Neutrophil (primary cell): ENCODE data around the gene FAM78B.

Source experiments
- H3K27ac ChIP-seq: fragments of 200-600 bp; sonication (generic); 2 replicates; pipeline ENCODE4 v1.5.1; 2016; ENCODE audit warnings: mild to moderate bottlenecking, moderate library complexity
- H3K27me3 ChIP-seq: fragments of 200-600 bp; sonication (generic); 2 replicates; pipeline ENCODE4 v1.6.0; 2016; ENCODE audit warnings: mild to moderate bottlenecking
- H3K36me3 ChIP-seq: fragments of 200-600 bp; sonication (generic); 2 replicates; pipeline ENCODE4 v1.5.1; 2017
- H3K4me1 ChIP-seq, 2 experiments: fragments of 200-600 bp in 1 of 2; sonication (generic) in 1 of 2; 1 replicate in 1 of 2; 2 replicates in 1 of 2; pipeline versions ENCODE4 v1.5.1 to v1.6.1; 2013 to 2016; ENCODE audit warnings: low read depth in 1 of 2, low read length in 1 of 2, mild to moderate bottlenecking in 1 of 2, moderate library complexity in 1 of 2; ENCODE audit not compliant: control insufficient read depth in 1 of 2, insufficient read depth in 1 of 2
- H3K4me3 ChIP-seq, 2 experiments: fragments of 200-600 bp in 1 of 2; sonication (generic) in 1 of 2; 1 replicate in 1 of 2; 2 replicates in 1 of 2; pipeline ENCODE4 v1.5.1; 2013 to 2016; ENCODE audit warnings: low read depth in 1 of 2, low read length in 1 of 2, mild to moderate bottlenecking in 1 of 2, moderate library complexity in 1 of 2
- H3K9me3 ChIP-seq: fragments of 200-600 bp; sonication (generic); 2 replicates; pipeline ENCODE4 v1.5.1; 2016
- CTCF ChIP-seq: fragments of 200-600 bp; sonication (generic); IDR thresholded peaks from 2 replicates; pipeline ENCODE4 v1.5.1; 2016; ENCODE audit warnings: antibody characterized with exemption

Gene FAM78B

GRCh38 chr1:166164995-166165660 is 1.7 kb downstream of the FAM78B start:
- H3K36me3 ChIP-seq, result no peaks in the 10 kb centered on the region
- TF ChIP-seq CTCF, result no peak
- H3K9me3 ChIP-seq, result no peaks in the 10 kb centered on the region
- H3K27ac ChIP-seq, result no peak overlapping the region
- no peaks in the 10 kb centered on the region for H3K4me1 ChIP-seq
- H3K4me3 ChIP-seq, result no peak overlapping the region
- H3K27me3 ChIP-seq, result peaks cover 94% of the 10 kb centered on the region

GRCh38 chr1:166164646-166164994 is 2.2 kb downstream of the FAM78B start:
- Histone ChIP-seq H3K36me3 (no peaks in the 10 kb centered on the region), H3K4me1 (no peaks in the 10 kb centered on the region), H3K4me3 (no peak overlapping the region), H3K27ac (no peak overlapping the region), H3K27me3 (peaks cover 89% of the 10 kb centered on the region), H3K9me3 (no peaks in the 10 kb centered on the region)
- TF ChIP-seq CTCF, result no peak

GRCh38 chr1:166159656-166160055 is 7.1 kb downstream of the FAM78B start:
- no peaks in the 10 kb centered on the region for H3K9me3 ChIP-seq
- H3K27me3 ChIP-seq, result peaks cover 40% of the 10 kb centered on the region
- H3K4me3 ChIP-seq, result no peak overlapping the region
- no peaks in the 10 kb centered on the region for H3K4me1 ChIP-seq
- no peak overlapping the region for H3K27ac ChIP-seq
- H3K36me3 ChIP-seq, result no peaks in the 10 kb centered on the region
- TF ChIP-seq CTCF, result no peak

GRCh38 chr1:166156674-166157073 is 10.1 kb downstream of the FAM78B start:
- H3K36me3 ChIP-seq, result no peaks in the 10 kb centered on the region
- TF ChIP-seq CTCF, result no peak
- H3K4me3 ChIP-seq, result no peak overlapping the region
- no peaks in the 10 kb centered on the region for H3K4me1 ChIP-seq
- no peaks in the 10 kb centered on the region for H3K9me3 ChIP-seq
- peaks cover 10% of the 10 kb centered on the region for H3K27me3 ChIP-seq
- H3K27ac ChIP-seq, result no peak overlapping the region

GRCh38 chr1:166155108-166155507 is 11.7 kb downstream of the FAM78B start:
- Histone ChIP-seq H3K9me3 (no peaks in the 10 kb centered on the region), H3K27me3 (no peaks in the 10 kb centered on the region), H3K4me3 (no peak overlapping the region), H3K27ac (no peak overlapping the region), H3K36me3 (no peaks in the 10 kb centered on the region), H3K4me1 (no peaks in the 10 kb centered on the region)
- no peak for TF ChIP-seq CTCF
